ENCODE data around the gene PLEKHM1.
"Not testable (repeated sequence)": the region's sequence is repeated elsewhere in the genome, so short reads cannot be mapped to it uniquely, and the experiment has no call there.

DNA sequence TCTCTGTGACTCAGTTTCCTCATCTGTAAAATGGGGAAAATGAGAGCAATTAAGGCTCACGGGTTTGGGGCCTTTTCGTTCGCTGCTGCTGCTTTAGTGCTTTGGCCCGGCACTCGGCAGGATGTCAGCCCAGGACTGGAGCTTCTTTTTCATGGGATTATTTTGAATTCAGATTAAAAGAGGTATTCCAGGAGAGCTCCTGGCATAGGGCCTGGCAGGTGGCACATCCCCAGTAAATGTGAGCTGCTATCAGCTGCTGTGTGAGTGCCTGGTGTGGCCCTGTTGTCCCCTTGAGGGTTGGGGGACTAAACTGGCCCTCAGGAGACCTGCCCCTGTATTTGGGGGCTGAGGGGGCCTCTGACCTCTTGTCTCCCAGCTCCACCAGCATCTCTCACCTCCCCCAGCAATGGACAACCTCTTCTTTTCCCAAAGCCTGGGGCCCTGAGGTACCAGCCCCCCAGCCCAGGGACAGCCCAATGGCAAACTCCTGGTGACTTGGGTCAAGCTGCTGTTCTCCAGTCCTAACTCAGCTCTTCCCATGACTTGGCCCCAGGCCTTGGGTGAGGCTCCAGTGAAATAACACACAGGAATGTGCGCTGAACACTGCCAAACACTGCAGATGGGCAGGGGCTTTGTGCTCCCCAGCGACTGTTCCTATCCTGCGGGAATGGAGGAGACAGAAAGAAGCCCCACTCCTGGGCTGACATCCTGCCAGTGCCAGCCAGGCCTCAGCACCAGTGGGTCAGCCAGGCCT lies 43.5 kb downstream of the PLEKHM1 start:
- TF ChIP-seq, protein P1, sequence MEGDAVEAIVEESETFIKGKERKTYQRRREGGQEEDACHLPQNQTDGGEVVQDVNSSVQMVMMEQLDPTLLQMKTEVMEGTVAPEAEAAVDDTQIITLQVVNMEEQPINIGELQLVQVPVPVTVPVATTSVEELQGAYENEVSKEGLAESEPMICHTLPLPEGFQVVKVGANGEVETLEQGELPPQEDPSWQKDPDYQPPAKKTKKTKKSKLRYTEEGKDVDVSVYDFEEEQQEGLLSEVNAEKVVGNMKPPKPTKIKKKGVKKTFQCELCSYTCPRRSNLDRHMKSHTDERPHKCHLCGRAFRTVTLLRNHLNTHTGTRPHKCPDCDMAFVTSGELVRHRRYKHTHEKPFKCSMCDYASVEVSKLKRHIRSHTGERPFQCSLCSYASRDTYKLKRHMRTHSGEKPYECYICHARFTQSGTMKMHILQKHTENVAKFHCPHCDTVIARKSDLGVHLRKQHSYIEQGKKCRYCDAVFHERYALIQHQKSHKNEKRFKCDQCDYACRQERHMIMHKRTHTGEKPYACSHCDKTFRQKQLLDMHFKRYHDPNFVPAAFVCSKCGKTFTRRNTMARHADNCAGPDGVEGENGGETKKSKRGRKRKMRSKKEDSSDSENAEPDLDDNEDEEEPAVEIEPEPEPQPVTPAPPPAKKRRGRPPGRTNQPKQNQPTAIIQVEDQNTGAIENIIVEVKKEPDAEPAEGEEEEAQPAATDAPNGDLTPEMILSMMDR (conservative IDR thresholded peaks at IDR 0.05), result not testable (repeated sequence)
- TF ChIP-seq ZFX (IDR thresholded peaks at IDR 0.05), result not testable (repeated sequence)

Data from C4-2B (cell line).